CD4-positive, CD25-positive, alpha-beta regulatory T cell (primary cell): ENCODE measurements around the gene ZMYND8. TPM values are rescaled to one million over a fixed set of nuclear protein-coding genes. Genes with fewer than 3 reads are reported as not detected.
A peak's percentile ranks its signal among the peaks of the same experiment; 100 is the strongest.

Source experiments
- ATAC-seq, 2 donors: fragments of 150-1000 bp; cut with Tn5 transposase; one replicate each; pipeline ENCODE4 v1.10.0; 2021; ENCODE audit warnings: low read depth in 2 of 2, moderate number of reproducible peaks in 2 of 2, moderate library complexity in 1 of 2
- DNase-seq, 3 donors: peaks; one replicate each; pipeline versions ENCODE4 v3.0.0 to v3.0.0-alpha.2; 2012 to 2022; ENCODE audit warnings: mixed read lengths in 1 of 3
- H3K27ac ChIP-seq: one replicate; pipeline ENCODE4 v1.7.0; 2013; ENCODE audit warnings: mild to moderate bottlenecking, low read length; ENCODE audit not compliant: insufficient read depth, poor library complexity, severe bottlenecking
- H3K27me3 ChIP-seq: one replicate; pipeline ENCODE4 v1.7.0; 2013; ENCODE audit warnings: low read length; ENCODE audit not compliant: control insufficient read depth, insufficient read depth
- H3K36me3 ChIP-seq: one replicate; pipeline ENCODE4 v1.7.0; 2013; ENCODE audit warnings: mild to moderate bottlenecking, low read length, moderate library complexity; ENCODE audit not compliant: control insufficient read depth, insufficient read depth
- H3K4me1 ChIP-seq: 2 replicates; pipeline ENCODE4 v1.7.0; 2013; ENCODE audit warnings: mild to moderate bottlenecking, low read length; ENCODE audit not compliant: insufficient read depth, control insufficient read depth, poor library complexity, severe bottlenecking
- H3K4me3 ChIP-seq: one replicate; pipeline ENCODE4 v1.7.0; 2013; ENCODE audit warnings: low read depth, mild to moderate bottlenecking, low read length, moderate library complexity
- H3K9me3 ChIP-seq, 2 experiments: 1 replicate in 1 of 2; 2 replicates in 1 of 2; pipeline ENCODE4 v1.7.0; 2013; ENCODE audit warnings: low read length in 2 of 2, mild to moderate bottlenecking in 1 of 2, moderate library complexity in 1 of 2; ENCODE audit not compliant: control insufficient read depth in 2 of 2
- H3K27ac Mint-ChIP-seq, 3 donors: one replicate each; pipeline ENCODE4 v1.8.0; 2020 to 2022; ENCODE audit warnings: mild to moderate bottlenecking in 3 of 3, mixed read lengths in 3 of 3, moderate library complexity in 2 of 3
- H3K27me3 Mint-ChIP-seq: one replicate; pipeline ENCODE4 v1.8.0; 2022; ENCODE audit warnings: mild to moderate bottlenecking, mixed read lengths
- H3K36me3 Mint-ChIP-seq: one replicate; pipeline ENCODE4 v1.8.0; 2020; ENCODE audit warnings: mixed read lengths
- H3K4me1 Mint-ChIP-seq, 4 donors: one replicate each; pipeline ENCODE4 v1.8.0; 2020 to 2022; ENCODE audit warnings: mixed read lengths in 4 of 4, mild to moderate bottlenecking in 1 of 4
- H3K4me3 Mint-ChIP-seq, 4 donors: one replicate each; pipeline ENCODE4 v1.8.0; 2020 to 2022; ENCODE audit warnings: mild to moderate bottlenecking in 4 of 4, mixed read lengths in 4 of 4, moderate library complexity in 3 of 4
- H3K9me3 Mint-ChIP-seq, 7 donors: one replicate each; pipeline ENCODE4 v1.8.0; 2020 to 2022; ENCODE audit warnings: mixed read lengths in 7 of 7, mild to moderate bottlenecking in 3 of 7, moderate library complexity in 2 of 7
- polyA plus RNA-seq, 4 donors: library from polyadenylated mRNA; unstranded; fragments of 300-500 nt; fragmentation: Illumina TruSeq; gene quantifications; one replicate each; pipeline ENCODE4 v1.2.3, GENCODE V29; 2021
- total RNA-seq: library from RNA; stranded (reverse); gene quantifications from one replicate; pipeline ENCODE4 v1.2.3, GENCODE V29; 2022

The ZMYND8 gene
- total and polyA plus RNA-seq, 5 donors from 2014 or later, result 7.5 to 47.2 (median 8.9) TPM

DNA sequence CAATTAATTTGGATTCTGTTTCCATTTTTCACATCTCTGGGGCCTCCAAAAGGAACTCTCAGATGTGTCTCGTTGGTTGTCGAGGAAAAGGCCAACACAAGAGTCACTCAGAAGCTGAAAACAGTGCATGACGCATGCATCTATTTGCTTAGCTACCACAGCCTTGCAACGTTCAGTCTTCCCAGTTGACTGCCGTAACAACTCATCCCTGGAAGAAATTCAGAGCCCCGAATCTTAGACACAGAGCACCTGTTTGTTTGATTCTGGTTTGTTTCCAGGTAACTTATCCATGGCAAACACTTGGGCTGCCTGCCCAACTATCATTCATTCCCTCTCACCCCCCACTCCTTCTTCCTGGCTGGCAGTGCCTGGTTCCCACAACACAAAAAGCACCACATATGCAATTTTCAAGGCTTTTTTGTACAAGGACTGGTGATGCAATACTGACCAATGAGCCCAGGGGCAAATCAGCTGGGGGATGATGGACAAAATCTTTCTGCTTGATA is 60.5 kb downstream of the ZMYND8 start:
- peaks cover 0 to 8% (median 2%) of the 10 kb centered on the region in 4 donors for H3K4me1 Mint-ChIP-seq
- Histone ChIP-seq H3K27me3 (no peaks in the 10 kb centered on the region), H3K4me1 (no peaks in the 10 kb centered on the region), H3K27ac (no peak overlapping the region), H3K4me3 (no peak overlapping the region), H3K9me3 (no peaks in the 10 kb centered on the region), H3K36me3 (peaks cover 80% of the 10 kb centered on the region)
- H3K4me3 Mint-ChIP-seq, result no peak overlapping the region
- peaks cover 59% of the 10 kb centered on the region for H3K36me3 Mint-ChIP-seq
- ATAC-seq (no peak), DNase-seq (no peak)
- no peaks in the 10 kb centered on the region for H3K27me3 Mint-ChIP-seq
- H3K9me3 Mint-ChIP-seq, result no peaks in the 10 kb centered on the region
- peak overlapping the region in 1 of 3 donors; percentile 60 for H3K27ac Mint-ChIP-seq

DNA sequence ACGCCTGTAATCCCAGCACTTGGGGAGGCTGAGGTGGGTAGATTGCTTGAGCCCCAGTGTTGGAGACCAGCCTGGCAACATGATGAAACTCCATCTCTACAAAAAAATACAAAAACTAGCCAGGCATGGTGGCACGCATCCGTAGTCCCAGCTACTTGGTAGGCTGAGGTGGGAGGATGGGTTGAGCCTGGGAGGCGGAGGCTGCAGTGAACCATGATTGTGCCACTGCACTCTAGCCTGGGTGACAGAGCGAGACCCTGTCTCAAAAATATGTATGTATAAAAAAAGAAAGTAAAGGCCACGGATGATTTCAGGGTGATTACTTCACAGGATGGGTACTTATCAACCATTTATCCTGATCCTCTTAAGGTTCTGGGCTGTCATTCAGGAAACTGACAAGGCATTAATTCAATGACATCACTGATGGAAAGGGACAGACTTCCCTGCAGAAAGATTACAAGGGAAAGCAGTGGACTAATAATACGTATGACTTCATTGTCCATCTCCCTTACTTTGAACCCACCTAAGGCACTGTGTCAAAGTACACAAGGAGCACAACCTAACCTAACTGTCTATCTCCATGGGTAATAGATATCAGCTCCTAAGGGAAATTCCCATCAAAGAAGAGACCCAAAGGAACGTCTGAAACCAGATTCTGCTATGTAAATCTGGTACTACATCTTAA is 61.2 kb downstream of the ZMYND8 start:
- H3K36me3 ChIP-seq, result peaks cover 82% of the 10 kb centered on the region
- Mint-ChIP-seq H3K9me3 (no peaks in the 10 kb centered on the region), H3K4me1 (peaks cover 0 to 6% (median 2%) of the 10 kb centered on the region in 4 donors), H3K4me3 (no peak overlapping the region), H3K27ac (peak overlapping the region in 2 of 3 donors; percentile 73 to 92), H3K27me3 (no peaks in the 10 kb centered on the region), H3K36me3 (peaks cover 62% of the 10 kb centered on the region)
- no peaks in the 10 kb centered on the region for H3K27me3 ChIP-seq
- no peak overlapping the region for H3K4me3 ChIP-seq
- H3K27ac ChIP-seq, result no peak overlapping the region
- H3K9me3 ChIP-seq, result no peaks in the 10 kb centered on the region
- DNase-seq, result no peak
- no peaks in the 10 kb centered on the region for H3K4me1 ChIP-seq
- no peak for ATAC-seq

DNA sequence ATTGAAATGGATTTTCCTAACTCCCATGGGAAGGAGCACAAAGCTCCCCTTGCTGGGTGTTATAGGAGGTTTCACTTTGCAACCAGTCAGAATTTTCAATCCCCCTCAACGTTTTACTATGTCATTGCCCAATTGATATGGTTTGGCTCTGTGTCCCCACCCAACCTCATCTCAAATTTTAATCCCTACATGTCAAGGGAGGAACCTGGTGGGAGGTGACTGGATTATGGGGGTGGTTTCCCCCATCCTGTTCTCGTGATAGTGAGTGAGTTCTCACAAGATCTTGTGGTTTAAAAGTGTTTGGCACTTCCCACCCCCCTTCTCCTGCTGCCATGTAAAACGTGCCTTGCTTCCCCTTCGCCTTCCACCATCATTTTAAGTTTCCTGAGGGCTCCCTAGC is 62.9 kb downstream of the ZMYND8 start:
- H3K36me3 Mint-ChIP-seq, result peaks cover 72% of the 10 kb centered on the region
- peaks cover 0 to 2% (median 1%) of the 10 kb centered on the region in 4 donors for H3K4me1 Mint-ChIP-seq
- Histone ChIP-seq H3K27ac (no peak overlapping the region), H3K36me3 (peaks cover 87% of the 10 kb centered on the region), H3K27me3 (no peaks in the 10 kb centered on the region), H3K9me3 (no peaks in the 10 kb centered on the region), H3K4me1 (no peaks in the 10 kb centered on the region), H3K4me3 (no peak overlapping the region)
- peak overlapping the region in 1 of 3 donors; percentile 59 for H3K27ac Mint-ChIP-seq
- H3K27me3 Mint-ChIP-seq, result no peaks in the 10 kb centered on the region
- ATAC-seq (no peak), DNase-seq (no peak)
- no peak overlapping the region for H3K4me3 Mint-ChIP-seq
- no peaks in the 10 kb centered on the region for H3K9me3 Mint-ChIP-seq

DNA sequence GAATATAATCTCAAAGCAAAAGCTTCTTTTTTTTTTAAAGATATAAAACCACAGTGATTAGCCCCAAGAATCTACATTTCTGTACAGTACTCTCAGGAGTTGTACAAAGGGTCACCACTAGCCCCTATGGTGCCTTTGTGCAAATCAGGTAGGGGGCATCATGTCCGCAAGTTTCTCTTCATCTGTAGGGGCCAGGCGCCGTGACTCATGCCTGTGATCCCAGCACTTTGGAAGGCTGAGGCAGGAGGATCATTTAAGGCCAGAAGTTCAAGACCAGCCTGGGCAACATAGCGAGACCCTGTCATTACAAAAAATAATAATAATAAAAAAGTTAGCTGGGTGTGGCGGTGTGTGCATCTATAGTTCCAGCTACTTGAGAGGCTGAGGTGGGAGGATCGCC is 63.9 kb downstream of the ZMYND8 start:
- Histone ChIP-seq H3K36me3 (peaks cover 84% of the 10 kb centered on the region), H3K27me3 (no peaks in the 10 kb centered on the region), H3K4me3 (no peak overlapping the region), H3K27ac (no peak overlapping the region), H3K9me3 (no peaks in the 10 kb centered on the region), H3K4me1 (no peaks in the 10 kb centered on the region)
- no peak for DNase-seq
- ATAC-seq, result no peak
- Mint-ChIP-seq H3K4me3 (no peak overlapping the region), H3K36me3 (peaks cover 71% of the 10 kb centered on the region), H3K27ac (no peak overlapping the region), H3K4me1 (peaks cover 0 to 2% (median under 1%) of the 10 kb centered on the region in 4 donors), H3K9me3 (no peaks in the 10 kb centered on the region), H3K27me3 (no peaks in the 10 kb centered on the region)

DNA sequence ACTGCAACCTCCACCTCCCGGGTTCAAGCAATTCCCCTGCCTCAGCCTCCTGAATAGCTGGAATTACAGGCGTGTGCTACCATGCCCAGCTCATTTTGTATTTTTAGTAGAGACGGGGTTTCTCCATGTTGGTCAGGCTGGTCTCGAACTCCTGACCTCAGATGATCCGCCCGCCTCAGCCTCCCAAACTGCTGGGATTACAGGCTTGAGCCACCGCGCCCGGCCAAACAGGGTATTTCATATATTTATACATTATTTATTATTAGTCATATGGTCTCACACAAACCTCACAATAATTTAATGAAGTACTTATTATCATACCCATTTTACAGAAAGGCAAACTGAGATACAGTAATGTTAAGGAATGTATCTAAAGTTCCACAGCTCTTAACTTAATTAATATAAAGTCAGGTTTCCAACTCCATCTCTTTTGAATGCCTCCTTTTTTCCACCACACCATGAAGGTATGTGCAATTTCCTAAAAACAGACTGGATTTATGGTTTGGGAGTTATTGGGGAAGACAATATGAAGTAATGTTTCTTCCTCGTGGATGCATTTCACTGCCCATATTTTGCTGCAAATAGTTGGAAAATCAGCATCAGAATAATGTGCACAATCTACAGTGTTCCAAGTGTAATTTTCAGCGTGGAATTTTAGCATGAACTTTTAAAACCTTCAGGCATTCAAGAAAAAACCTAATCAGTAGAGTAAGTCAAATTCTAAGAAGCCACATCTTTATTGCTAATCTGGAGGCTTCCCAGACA is 65.7 kb downstream of the ZMYND8 start:
- Mint-ChIP-seq H3K9me3 (no peaks in the 10 kb centered on the region), H3K36me3 (peaks cover 66% of the 10 kb centered on the region), H3K27ac (no peak overlapping the region), H3K27me3 (no peaks in the 10 kb centered on the region), H3K4me1 (peaks cover 0 to 2% (median under 1%) of the 10 kb centered on the region in 4 donors), H3K4me3 (no peak overlapping the region)
- H3K4me3 ChIP-seq, result no peak overlapping the region
- H3K4me1 ChIP-seq, result no peaks in the 10 kb centered on the region
- H3K27ac ChIP-seq, result no peak overlapping the region
- ATAC-seq, result no peak
- H3K27me3 ChIP-seq, result no peaks in the 10 kb centered on the region
- DNase-seq, result no peak
- peaks cover 84% of the 10 kb centered on the region for H3K36me3 ChIP-seq
- H3K9me3 ChIP-seq, result no peaks in the 10 kb centered on the region

DNA sequence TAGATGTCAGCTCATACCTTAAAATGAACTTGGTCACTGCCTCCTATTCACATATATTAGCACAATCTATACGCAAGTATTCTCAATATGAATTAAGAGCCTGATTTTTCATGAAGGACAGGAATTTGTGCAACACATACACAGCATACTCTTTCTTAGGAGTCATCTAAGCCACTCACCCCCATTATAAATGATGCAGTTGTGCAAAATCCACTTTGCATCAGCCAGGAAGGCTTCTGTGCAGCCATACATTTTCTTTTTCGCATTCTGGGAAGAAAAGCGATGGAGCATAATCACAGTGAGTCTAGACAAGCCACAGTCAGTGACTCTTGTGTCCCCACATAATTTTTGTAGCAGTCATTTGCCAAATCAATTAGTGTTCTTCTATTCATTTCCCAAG is 66.5 kb downstream of the ZMYND8 start:
- Histone ChIP-seq H3K9me3 (no peaks in the 10 kb centered on the region), H3K27me3 (no peaks in the 10 kb centered on the region), H3K4me1 (no peaks in the 10 kb centered on the region), H3K27ac (no peak overlapping the region), H3K36me3 (peaks cover 84% of the 10 kb centered on the region), H3K4me3 (no peak overlapping the region)
- Mint-ChIP-seq H3K4me3 (no peak overlapping the region), H3K36me3 (peaks cover 65% of the 10 kb centered on the region), H3K4me1 (peaks cover 0 to 2% (median under 1%) of the 10 kb centered on the region in 4 donors), H3K9me3 (no peaks in the 10 kb centered on the region), H3K27ac (no peak overlapping the region), H3K27me3 (no peaks in the 10 kb centered on the region)
- no peak for ATAC-seq
- no peak for DNase-seq

DNA sequence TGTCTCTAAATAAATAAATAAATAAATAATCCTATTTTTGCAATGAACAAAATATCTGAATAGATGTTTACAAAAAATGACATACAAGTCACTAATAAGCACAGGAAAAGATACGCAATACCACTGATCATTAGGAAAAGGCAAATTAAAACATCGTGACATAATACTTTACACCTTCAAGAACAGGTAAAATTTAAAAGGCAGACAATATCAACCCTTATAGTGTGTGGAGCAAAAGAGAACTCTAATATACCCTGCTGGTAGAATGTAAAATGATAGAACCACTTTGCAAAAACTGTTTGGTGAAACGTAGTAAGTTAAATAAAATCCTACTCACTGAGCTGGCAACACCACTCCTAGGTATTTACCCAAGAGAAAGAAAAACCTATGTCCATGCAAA is 67.4 kb downstream of the ZMYND8 start:
- no peak for DNase-seq
- H3K36me3 ChIP-seq, result peaks cover 81% of the 10 kb centered on the region
- H3K27ac Mint-ChIP-seq, result no peak overlapping the region

More for the DNA sequence above, 67.4 kb downstream of the ZMYND8 start:
- H3K4me1 ChIP-seq, result no peaks in the 10 kb centered on the region
- H3K27ac ChIP-seq, result no peak overlapping the region
- Mint-ChIP-seq H3K4me3 (no peak overlapping the region), H3K9me3 (no peaks in the 10 kb centered on the region), H3K36me3 (peaks cover 66% of the 10 kb centered on the region), H3K4me1 (peaks cover 0 to 3% (median 1%) of the 10 kb centered on the region in 4 donors), H3K27me3 (no peaks in the 10 kb centered on the region)
- H3K27me3 ChIP-seq, result no peaks in the 10 kb centered on the region
- no peak overlapping the region for H3K4me3 ChIP-seq
- H3K9me3 ChIP-seq, result no peaks in the 10 kb centered on the region
- ATAC-seq, result no peak
